ENCODE results near the gene INPP5E. TPM values are rescaled to one million over a fixed set of nuclear protein-coding genes. Genes with fewer than 3 reads are reported as not detected.

Gene INPP5E
- total and polyA plus RNA-seq, 10 of the 15 experiments (the other 5 are each of a cell fraction or from before 2014, with no cell fraction given): 0.24 to 16.0 (median 5.3) TPM

DNA sequence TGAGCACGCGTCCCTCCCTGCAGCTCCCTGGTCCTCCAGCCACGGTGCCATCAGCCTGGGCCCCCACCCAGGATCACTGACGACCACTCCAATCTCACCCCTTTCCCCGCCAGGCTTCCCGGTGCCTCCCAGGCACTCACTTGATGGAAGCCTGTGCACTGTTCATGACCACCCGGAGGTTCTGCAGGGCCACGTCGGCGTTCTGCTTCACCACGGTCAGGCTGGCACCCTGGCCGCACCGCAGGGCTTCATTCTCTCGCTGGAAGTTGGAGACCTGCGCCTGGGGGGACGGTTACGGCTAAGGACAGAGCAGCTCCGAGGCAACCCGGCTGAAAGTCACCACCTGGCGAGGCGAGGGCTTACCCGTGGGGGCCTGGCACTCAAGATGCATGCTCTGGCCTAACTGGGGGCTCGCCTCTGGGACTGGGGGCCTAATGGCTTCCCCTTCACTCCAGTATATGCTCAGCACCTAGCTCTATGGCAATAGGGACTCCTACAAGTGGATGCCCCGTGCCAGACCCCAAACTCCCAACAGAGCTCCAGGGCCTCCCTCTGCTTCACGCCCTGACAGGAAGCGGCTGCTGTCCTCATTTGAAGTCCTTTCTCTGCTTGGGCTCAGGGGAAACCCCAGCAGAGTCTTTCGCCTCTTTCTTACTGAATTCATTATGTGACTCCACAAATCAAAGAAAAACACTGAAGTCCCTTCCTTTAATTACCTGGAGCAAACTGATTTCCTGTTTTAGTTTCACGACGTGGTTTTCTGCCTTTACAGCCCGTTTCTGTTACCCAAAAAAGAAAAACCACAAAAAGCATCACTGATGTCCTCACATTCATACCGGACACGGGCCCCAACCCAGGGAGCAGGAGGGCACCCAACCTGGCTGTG is 35.5 kb downstream of the INPP5E start (continued):
- no peak for TF ChIP-seq USF1 (IDR thresholded peaks at IDR 0.05; ENCODE audit: borderline replicate concordance, extremely low read length, insufficient read depth, low read depth, low read length)
- TF ChIP-seq BRCA1 (IDR thresholded peaks at IDR 0.05; ENCODE audit: low read depth, low read length): no peak
- TF ChIP-seq E2F8 (IDR thresholded peaks at IDR 0.05; ENCODE audit: low read depth, partially characterized antibody): peak; percentile 54
- no peak for TF ChIP-seq NFYB (IDR thresholded peaks at IDR 0.05; ENCODE audit: insufficient read depth, low read depth, low read length)
- no peak for TF ChIP-seq RAD21 (IDR thresholded peaks at IDR 0.05; ENCODE audit: insufficient read depth, low read depth, low read length)
- no peak for TF ChIP-seq TCF3 (IDR thresholded peaks at IDR 0.05; ENCODE audit: borderline replicate concordance, insufficient read depth, low read depth, low read length)
- TF ChIP-seq, protein P1, sequence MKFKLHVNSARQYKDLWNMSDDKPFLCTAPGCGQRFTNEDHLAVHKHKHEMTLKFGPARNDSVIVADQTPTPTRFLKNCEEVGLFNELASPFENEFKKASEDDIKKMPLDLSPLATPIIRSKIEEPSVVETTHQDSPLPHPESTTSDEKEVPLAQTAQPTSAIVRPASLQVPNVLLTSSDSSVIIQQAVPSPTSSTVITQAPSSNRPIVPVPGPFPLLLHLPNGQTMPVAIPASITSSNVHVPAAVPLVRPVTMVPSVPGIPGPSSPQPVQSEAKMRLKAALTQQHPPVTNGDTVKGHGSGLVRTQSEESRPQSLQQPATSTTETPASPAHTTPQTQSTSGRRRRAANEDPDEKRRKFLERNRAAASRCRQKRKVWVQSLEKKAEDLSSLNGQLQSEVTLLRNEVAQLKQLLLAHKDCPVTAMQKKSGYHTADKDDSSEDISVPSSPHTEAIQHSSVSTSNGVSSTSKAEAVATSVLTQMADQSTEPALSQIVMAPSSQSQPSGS (IDR thresholded peaks at IDR 0.05; ENCODE audit: low read length): no peak
- TF ChIP-seq, protein P2, sequence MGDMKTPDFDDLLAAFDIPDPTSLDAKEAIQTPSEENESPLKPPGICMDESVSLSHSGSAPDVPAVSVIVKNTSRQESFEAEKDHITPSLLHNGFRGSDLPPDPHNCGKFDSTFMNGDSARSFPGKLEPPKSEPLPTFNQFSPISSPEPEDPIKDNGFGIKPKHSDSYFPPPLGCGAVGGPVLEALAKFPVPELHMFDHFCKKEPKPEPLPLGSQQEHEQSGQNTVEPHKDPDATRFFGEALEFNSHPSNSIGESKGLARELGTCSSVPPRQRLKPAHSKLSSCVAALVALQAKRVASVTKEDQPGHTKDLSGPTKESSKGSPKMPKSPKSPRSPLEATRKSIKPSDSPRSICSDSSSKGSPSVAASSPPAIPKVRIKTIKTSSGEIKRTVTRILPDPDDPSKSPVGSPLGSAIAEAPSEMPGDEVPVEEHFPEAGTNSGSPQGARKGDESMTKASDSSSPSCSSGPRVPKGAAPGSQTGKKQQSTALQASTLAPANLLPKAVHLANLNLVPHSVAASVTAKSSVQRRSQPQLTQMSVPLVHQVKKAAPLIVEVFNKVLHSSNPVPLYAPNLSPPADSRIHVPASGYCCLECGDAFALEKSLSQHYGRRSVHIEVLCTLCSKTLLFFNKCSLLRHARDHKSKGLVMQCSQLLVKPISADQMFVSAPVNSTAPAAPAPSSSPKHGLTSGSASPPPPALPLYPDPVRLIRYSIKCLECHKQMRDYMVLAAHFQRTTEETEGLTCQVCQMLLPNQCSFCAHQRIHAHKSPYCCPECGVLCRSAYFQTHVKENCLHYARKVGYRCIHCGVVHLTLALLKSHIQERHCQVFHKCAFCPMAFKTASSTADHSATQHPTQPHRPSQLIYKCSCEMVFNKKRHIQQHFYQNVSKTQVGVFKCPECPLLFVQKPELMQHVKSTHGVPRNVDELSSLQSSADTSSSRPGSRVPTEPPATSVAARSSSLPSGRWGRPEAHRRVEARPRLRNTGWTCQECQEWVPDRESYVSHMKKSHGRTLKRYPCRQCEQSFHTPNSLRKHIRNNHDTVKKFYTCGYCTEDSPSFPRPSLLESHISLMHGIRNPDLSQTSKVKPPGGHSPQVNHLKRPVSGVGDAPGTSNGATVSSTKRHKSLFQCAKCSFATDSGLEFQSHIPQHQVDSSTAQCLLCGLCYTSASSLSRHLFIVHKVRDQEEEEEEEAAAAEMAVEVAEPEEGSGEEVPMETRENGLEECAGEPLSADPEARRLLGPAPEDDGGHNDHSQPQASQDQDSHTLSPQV (IDR thresholded peaks at IDR 0.05): no peak
- no peak for TF ChIP-seq BCL11A (IDR thresholded peaks at IDR 0.05; ENCODE audit: low read depth, low read length)
- TF ChIP-seq HDAC6 (IDR thresholded peaks at IDR 0.05; ENCODE audit: unreplicated experiment): no peak
- no peak for TF ChIP-seq SMAD5 (IDR thresholded peaks at IDR 0.05; ENCODE audit: low read depth)
- TF ChIP-seq ETV6 (conservative IDR thresholded peaks at IDR 0.05 in 1 of 2, IDR thresholded peaks at IDR 0.05 in 1 of 2; ENCODE audit: borderline replicate concordance in 1 of 2, low read depth in 1 of 2): no peak; a peak in 1 of 4 replicates
- TF ChIP-seq YY1 (IDR thresholded peaks at IDR 0.05; ENCODE audit: low read depth, low read length): no peak
- TF ChIP-seq NBN (IDR thresholded peaks at IDR 0.05): no peak

Data from GM12878 (cell line).